GM12891 (cell line): ENCODE results near the gene NXN.
A peak's percentile ranks its signal among the peaks of the same experiment; 100 is the strongest.

Source experiments
- DNase-seq: peaks from one replicate; pipeline ENCODE4 v3.0.0; 2011; ENCODE audit warnings: low spot score; ENCODE audit not compliant: insufficient read length
- FAIRE-seq: peaks from 2 replicates; lab custom pipeline; 2011; peaks lifted over from hg19 to GRCh38; lab: Jason Lieb, UNC
- PAX5 ChIP-seq: IDR thresholded peaks from 2 replicates; pipeline ENCODE4 v1.6.1; 2011; ENCODE audit warnings: low read length, moderate library complexity, mild to moderate bottlenecking; ENCODE audit not compliant: insufficient read depth, severe bottlenecking
- POLR2A ChIP-seq: IDR thresholded peaks from 2 replicates; pipeline ENCODE4 v1.6.1; 2011; ENCODE audit warnings: low read depth, low read length, control low read depth
- POLR2AphosphoS5 ChIP-seq: IDR thresholded peaks from 2 replicates; pipeline ENCODE4 v1.6.1; 2011; ENCODE audit warnings: low read depth, low read length, control low read depth
- POU2F2 ChIP-seq: IDR thresholded peaks from 2 replicates; pipeline ENCODE4 v1.6.1; 2011; ENCODE audit warnings: low read depth, mild to moderate bottlenecking, control low read depth, low read length, moderate library complexity
- SPI1 ChIP-seq: IDR thresholded peaks from 2 replicates; pipeline ENCODE4 v1.6.1; 2011; ENCODE audit warnings: low read depth, low read length, control low read depth
- TAF1 ChIP-seq: IDR thresholded peaks from 2 replicates; pipeline ENCODE4 v1.6.1; 2011; ENCODE audit warnings: low read depth, low read length, control low read depth

The NXN gene

GRCh38 chr17:987931-988330 is 8.4 kb upstream of the NXN start:
- TF ChIP-seq PAX5 (no peak), TAF1 (no peak), POU2F2 (no peak), POLR2AphosphoS5 (no peak), SPI1 (no peak), POLR2A (no peak)
- FAIRE-seq, result no peak

GRCh38 chr17:986322-986929 is 6.8 kb upstream of the NXN start:
- no peak for DNase-seq
- no peak for FAIRE-seq
- no peak for TF ChIP-seq PAX5

More at GRCh38 chr17:987931-988330, 8.4 kb upstream of the NXN start:
- no peak for DNase-seq

GRCh38 chr17:983921-984320 is 4.3 kb upstream of the NXN start:
- FAIRE-seq (no peak), DNase-seq (no peak)
- TF ChIP-seq POU2F2 (no peak), PAX5 (no peak), SPI1 (no peak), POLR2AphosphoS5 (no peak), TAF1 (no peak), POLR2A (no peak)

GRCh38 chr17:981292-981658 is 1.7 kb upstream of the NXN start:
- DNase-seq (no peak), FAIRE-seq (no peak)
- no peak for TF ChIP-seq PAX5
- TF ChIP-seq POU2F2, result no peak
- TF ChIP-seq POLR2AphosphoS5, result no peak
- no peak for TF ChIP-seq POLR2A
- TF ChIP-seq SPI1, result no peak
- TF ChIP-seq TAF1, result no peak

- FAIRE-seq, result peak; percentile 71
- TF ChIP-seq POLR2AphosphoS5, result no peak
- no peak for TF ChIP-seq SPI1
- no peak for TF ChIP-seq POU2F2
- no peak for TF ChIP-seq PAX5
- no peak for TF ChIP-seq POLR2A
- TF ChIP-seq TAF1, result no peak
- DNase-seq, result peak; percentile 60
Observed at GRCh38 chr17:980406-981291, 1.1 kb upstream of the NXN start.

GRCh38 chr17:979212-979538 is 401 bp downstream of the NXN start:
- no peak for DNase-seq
- no peak for FAIRE-seq
- TF ChIP-seq POU2F2, result no peak
- no peak for TF ChIP-seq SPI1
- TF ChIP-seq TAF1, result no peak
- no peak for TF ChIP-seq POLR2A
- TF ChIP-seq POLR2AphosphoS5, result no peak
- TF ChIP-seq PAX5, result no peak

GRCh38 chr17:978103-979093 is 1.2 kb downstream of the NXN start:
- no peak for TF ChIP-seq POLR2AphosphoS5
- TF ChIP-seq POU2F2, result no peak
- TF ChIP-seq SPI1, result no peak
- TF ChIP-seq TAF1, result no peak
- TF ChIP-seq PAX5, result no peak
- TF ChIP-seq POLR2A, result no peak
- no peak for DNase-seq
- no peak for FAIRE-seq

GRCh38 chr17:977166-977565 is 2.4 kb downstream of the NXN start:
- no peak for FAIRE-seq
- DNase-seq, result no peak

GRCh38 chr17:976312-976711 is 3.3 kb downstream of the NXN start:
- FAIRE-seq (no peak), DNase-seq (no peak)
- TF ChIP-seq TAF1 (no peak), POU2F2 (no peak)

More at GRCh38 chr17:977166-977565, 2.4 kb downstream of the NXN start:
- no peak for TF ChIP-seq PAX5
- TF ChIP-seq POLR2A, result no peak
- TF ChIP-seq POLR2AphosphoS5, result no peak
- TF ChIP-seq SPI1, result no peak
- no peak for TF ChIP-seq TAF1
